Fibroblast of villous mesenchyme (primary cell): ENCODE measurements around the gene SPR. TPM values are rescaled to one million over a fixed set of nuclear protein-coding genes. Genes with fewer than 3 reads are reported as not detected.

Experiments used
- DNase-seq: peaks from one replicate; pipeline ENCODE4 v3.0.0-alpha.2; 2010; ENCODE audit warnings: low read depth
- H3K4me3 ChIP-seq: 2 replicates; pipeline ENCODE4 v1.5.1; 2011; ENCODE audit warnings: low read depth, mild to moderate bottlenecking, low read length
- CTCF ChIP-seq: IDR thresholded peaks from 2 replicates; pipeline ENCODE4 v1.5.1; 2012; ENCODE audit warnings: low read depth, mild to moderate bottlenecking, low read length; ENCODE audit not compliant: insufficient read depth
- total RNA-seq: library from RNA; depleted of rRNA; stranded (reverse); fragments of >200 nt; gene quantifications from 2 replicates; pipeline ENCODE4 v1.2.3, GENCODE V29; 2012

Gene SPR
- total RNA-seq, 1 donor = 22.0 TPM

GRCh38 chr2:72938455-72938854, 51.2 kb downstream of the SPR start:
- no peak for TF ChIP-seq CTCF
- no peak overlapping the region for H3K4me3 ChIP-seq
- DNase-seq = no peak

- no peak overlapping the region for H3K4me3 ChIP-seq
- TF ChIP-seq CTCF = no peak
- no peak for DNase-seq
These were observed 53.2 kb downstream of the SPR start for GRCh38 chr2:72940361-72940760.

- TF ChIP-seq CTCF = no peak
- peak; percentile 20 for DNase-seq
- no peak overlapping the region for H3K4me3 ChIP-seq
These were observed 53.6 kb downstream of the SPR start for GRCh38 chr2:72940786-72941185.

Other genes starting within 250 kb of the SPR start
- 27.4 and 40.2 TPM in 2 replicates for gene EXOC6B, start 61.4 kb upstream of the SPR start, total RNA-seq
- not detected in 2 replicates for gene EMX1, start 30.1 kb downstream of the SPR start, total RNA-seq
- gene SFXN5, start 184.3 kb downstream of the SPR start, total RNA-seq = 12.1 and 16.8 TPM in 2 replicates
- 31.5 and 37.7 TPM in 2 replicates for gene RAB11FIP5, start 225.5 kb downstream of the SPR start, total RNA-seq